ENCODE measurements around the gene GRB10.
"Not testable (repeated sequence)": the region's sequence is repeated elsewhere in the genome, so short reads cannot be mapped to it uniquely, and the experiment has no call there.

GRB10 gene

DNA sequence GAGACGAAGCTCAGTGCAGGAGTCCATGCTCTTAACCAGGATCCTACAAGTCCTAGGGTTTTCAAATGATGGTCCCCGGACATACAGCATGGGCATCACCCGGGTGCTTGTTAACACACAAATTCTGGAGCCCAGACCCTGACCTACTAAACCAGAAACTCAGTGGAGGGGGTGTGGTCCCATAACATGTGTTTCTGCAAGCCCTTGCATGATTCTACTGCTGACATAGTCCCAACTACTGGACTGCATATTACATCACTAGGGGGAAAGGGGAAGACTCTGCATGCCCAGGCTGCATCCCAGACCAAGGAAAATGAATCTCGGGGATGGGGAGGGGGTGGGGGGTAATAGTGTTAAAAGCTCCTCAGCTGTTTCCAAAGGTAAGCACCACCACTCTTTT, 40.3 kb downstream of the GRB10 start:
- DNase-seq = no peak

DNA sequence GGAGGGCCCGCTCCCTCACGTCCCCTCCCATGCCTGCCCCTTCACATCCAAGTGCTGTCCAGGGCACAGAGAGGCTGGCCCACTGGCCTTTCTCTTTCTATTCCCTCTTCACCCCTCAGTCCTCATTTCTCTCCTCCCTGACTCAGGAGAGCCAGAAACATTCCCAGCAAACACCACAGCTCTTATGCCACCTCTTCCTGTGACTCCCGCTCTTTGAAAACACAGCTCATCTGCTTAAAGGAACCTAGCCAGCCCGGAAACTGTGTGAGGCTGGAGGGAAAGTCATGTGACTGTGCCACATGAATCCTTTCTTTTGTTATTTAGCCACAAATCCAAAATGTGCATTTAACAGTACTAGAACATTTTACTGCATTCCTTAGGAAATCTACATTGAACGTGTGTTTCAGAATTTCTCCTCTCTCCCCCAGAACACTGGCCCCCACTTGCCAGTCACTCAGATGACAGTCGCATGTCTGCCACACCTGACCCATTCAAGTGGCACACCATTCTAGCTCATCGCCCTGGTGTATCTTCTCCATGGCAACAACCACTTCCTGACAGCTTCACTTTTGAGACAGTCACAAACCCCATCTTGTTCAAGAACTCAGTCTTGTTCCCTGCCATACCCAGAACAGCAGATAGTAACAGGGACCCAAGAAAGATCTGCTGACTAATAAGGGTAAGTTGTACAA, 42.8 kb downstream of the GRB10 start:
- peak; percentile 65 for DNase-seq

DNA sequence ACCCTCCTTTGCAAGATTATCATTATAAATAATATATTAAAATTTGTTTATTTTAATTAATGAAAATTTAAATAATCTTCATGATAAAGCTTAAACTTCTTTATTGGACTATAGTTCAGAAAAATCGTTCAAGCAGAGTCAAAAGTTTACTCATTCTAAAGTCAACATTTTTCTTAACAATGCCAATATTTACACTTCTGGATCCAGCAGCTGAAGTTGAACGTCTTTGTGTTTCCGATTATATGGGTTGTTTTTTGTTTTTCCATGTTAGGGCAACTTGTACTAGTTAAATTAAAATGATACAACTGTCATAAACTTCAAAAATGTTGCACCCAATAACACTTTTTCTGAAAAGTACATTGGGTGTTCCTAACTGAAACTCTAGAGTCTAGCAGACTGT, 43.8 kb downstream of the GRB10 start:
- no peak for DNase-seq

- not testable (repeated sequence) for DNase-seq
Measured at GRCh38 chr7:50735836-50736235, 46.9 kb downstream of the GRB10 start.

DNA sequence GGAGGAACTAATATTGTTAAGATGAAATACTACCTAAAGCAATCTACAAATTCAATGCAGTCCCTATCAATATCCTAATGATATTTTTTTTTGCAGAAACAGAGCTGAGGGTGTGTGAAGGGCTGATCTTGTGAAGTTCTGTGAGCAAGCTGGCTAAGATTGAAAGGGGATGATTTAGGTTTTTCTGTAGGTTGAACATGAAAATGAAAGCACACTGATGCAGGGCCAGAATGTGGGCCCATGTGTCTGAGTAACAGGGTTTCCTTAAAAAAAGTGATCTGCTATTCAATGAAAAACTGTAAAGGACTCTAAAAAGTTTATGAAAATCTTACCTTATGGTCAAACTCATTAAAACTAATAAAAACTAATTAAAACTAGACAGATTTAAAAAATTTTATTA, 47.4 kb downstream of the GRB10 start:
- no peak for DNase-seq

- DNase-seq = no peak
Measured at GRCh38 chr7:50734246-50734645, 48.5 kb downstream of the GRB10 start.

- no peak for DNase-seq
Measured at GRCh38 chr7:50733552-50733951, 49.1 kb downstream of the GRB10 start.

DNA sequence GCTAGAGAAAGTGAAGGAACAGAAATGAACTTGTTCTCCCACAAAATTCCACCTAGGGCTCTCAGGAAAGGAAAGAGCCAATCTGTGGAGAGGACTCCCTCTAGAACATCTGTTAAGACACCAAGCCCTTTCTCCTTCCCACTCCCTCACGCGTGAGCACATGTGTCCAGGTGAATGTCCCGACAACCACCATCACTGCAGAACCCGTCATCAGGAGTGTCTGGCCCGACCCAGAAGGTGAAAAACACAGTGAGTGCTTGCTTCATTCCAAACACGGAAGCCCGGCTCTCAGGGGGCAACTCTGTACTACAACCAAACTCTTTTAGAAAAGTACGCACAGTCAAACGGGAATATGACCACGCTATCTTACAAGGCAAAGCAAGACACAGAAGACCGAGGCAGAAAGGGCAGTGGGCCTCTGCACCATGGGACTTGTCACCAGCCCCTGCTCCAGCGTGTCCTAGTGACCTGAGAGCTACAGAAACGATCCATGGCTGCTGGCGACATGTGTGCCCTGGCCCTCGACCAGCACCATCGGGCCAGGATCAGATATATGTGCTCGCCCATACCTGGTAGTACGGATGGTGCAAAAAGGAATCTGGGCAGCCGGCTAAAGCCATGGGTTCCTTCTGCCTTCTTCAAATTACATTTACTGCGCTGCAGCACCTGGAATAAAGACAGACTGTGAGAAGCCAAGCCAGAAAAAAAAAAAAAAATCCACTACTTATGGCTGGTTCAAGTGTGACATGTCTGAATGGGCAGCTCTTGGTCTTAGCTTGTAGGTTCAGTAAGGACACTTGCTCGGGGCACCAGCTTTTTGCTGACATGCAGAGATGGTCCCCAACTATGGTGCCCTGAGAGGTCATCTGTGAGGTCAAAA, 50.8 kb downstream of the GRB10 start:
- DNase-seq = no peak

- DNase-seq = no peak
Measured at GRCh38 chr7:50730446-50731400, 52.0 kb downstream of the GRB10 start.

DNA sequence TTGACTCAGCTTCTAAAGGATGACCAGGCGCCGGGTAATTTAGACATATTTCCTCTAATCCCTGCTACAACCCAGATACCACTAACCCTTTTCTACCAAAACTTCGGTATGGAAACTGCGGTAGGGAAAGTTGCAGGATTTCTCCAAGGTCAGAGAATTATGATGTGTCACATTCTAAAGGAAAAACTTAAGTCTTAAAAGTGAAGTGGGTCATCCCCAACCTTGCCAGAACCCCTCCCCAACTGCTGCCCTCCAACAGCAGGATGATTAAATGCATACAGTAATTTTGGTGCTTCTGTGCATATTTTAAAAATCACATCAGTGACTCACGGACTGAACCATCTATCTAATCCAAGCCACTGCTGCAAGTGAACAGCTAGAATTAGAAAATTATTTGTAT, 52.7 kb downstream of the GRB10 start:
- no peak for DNase-seq

DNA sequence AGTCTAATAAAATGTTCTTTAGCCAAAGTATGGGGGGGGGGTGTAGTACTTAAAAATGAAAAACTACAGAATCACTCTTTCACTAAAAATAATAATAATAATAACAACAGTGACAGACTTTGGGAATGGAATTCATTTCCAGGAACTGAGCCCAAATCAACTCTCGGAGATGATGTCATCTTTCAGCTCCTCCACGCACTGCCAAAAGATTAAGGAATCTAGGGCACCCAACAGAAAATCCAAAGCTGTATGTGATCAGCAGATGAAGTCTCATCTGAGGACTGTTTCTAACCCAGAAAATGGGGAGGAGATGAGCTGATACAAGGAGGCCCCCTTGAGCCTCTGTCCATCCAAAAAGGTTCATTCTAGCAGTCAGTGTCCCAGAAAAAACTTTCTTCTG, 54.5 kb downstream of the GRB10 start:
- DNase-seq = no peak

- DNase-seq = no peak
Measured at GRCh38 chr7:50727711-50728110, 55.0 kb downstream of the GRB10 start.

- no peak for DNase-seq
Measured at GRCh38 chr7:50727072-50727471, 55.6 kb downstream of the GRB10 start.

GRCh38 chr7:50725774-50726173, 56.9 kb downstream of the GRB10 start:
- no peak for DNase-seq

- DNase-seq = no peak
Measured at GRCh38 chr7:50724526-50725520, 57.9 kb downstream of the GRB10 start.

DNA sequence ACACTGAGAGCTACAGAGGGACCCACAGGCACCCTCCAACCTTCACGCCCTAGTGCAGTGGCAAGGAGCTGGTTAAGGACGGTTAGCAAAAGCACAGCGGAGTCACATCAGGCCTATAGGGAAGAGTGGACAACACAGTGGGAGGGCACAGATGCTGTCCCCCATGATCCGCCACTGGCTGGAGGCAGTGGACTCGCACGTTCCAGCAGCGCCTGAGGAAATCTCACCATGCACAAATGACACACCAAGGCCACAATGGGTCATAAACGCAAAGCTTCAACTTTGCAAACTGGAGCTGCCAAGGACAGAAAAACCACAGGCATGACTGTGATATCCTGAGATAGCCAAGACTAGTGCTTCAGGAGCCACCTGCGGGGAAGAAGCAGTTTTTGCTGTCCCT, 58.8 kb downstream of the GRB10 start:
- DNase-seq = no peak

GRCh38 chr7:50723173-50723572, 59.5 kb downstream of the GRB10 start:
- no peak for DNase-seq

DNA sequence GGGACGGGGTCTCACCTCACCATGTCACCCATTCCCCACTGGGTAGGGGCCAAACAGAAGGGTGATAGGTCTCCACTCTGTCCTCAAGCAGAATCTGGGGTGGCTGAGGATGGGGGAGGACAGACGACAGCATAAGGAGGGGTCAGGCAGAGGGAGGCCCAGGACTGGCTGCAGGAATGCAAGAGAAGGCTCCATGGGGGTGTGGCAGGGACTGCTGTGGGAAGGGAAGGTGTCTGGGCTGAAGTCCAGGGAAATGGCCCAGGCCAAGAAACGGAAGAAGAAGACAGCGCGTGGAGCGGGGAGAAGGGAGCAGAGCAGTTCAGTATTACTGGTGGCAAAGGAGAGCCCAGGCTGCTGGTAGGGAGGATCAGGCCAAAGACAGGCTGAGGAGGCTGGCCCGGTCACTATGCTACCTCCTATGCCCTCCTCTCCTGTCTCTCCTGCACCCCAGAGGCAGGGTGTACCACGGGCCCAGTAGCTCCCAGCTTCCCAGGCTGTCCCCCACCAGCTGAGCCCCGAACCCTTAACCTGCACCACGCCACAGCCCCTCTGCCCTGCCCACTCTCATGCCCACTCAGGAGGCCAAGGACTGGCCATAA, 60.9 kb downstream of the GRB10 start:
- DNase-seq = no peak

DNA sequence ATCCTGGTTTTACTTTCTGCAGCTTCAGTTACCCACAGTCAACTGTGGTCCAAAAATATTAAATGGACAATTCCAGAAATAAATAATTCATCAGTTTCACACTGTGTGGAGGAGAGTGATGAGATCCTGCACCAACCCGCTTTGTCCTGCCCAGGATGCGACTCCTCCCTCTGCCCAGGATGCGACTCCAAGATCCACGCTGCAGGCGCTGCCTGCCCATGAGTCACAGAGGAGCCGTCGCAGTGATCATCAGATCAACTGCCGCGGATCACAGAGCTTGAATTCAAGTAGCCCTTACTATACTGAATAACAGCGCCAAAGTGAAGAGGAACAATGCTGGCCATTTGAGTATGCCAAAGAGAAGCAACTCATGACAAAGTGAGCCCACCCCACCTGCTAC, 61.5 kb downstream of the GRB10 start:
- DNase-seq = no peak

DNA sequence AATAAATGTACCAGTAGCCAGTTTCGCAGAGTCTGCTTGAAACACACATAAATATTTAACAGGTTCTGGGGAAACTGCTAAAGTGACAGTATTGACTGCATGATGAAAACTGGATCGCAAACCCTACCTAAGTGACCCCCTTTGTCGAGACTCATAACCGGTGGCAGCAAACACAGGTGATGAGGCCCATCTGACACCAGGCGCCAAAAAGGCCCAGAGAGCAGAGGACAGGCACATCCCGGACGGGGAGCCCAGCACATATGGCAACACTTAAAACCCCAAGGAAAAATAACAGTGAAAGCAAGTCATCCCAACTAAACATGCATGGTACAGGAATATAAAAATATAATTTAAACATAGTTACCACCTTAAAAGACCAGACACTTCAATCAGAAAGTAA, 62.4 kb downstream of the GRB10 start:
- DNase-seq = no peak

DNA sequence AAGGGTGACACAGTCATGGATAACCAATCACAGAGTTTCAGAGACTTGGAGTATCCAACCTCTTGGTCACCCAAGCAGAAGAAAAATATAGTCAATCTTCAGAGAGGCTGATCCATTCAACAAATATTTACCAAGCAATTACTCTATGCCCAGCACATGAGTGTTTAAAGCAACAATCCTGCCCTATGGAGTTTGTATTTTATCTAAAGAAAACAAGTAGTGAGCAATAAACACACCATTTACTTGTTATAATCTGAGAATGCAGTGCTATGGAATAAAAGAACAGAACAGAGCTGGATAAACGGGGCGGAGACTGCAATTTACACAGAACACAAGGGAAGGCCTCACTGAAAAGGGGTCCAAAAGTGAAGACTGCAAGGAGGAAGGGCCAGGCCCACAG, 63.8 kb downstream of the GRB10 start:
- no peak for DNase-seq

DNA sequence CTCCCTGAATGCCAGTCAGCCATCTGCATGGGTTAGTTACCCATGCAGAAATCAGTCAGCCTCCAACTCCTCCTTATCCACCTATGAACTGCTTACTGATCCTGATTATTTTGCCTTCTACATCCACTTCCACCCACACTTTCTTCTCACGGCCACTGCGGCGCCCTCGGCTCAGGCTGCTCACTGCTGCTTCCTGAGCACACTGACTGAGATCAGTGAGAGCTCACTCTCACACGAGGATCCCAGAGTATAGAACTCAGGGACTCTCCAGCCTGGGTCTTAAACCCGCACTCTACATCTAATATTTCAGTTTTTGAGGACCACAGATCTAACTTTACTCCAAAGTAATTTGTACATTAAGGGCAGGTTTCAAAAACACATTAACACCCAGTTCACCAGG, 64.4 kb downstream of the GRB10 start:
- no peak for DNase-seq

Data from activated T-cell treated with anti-CD3 and anti-CD28 coated beads, Interleukin-2, amount 50 U/mL, for 1 hour (primary cell).